Upper lobe of left lung (tissue), 4 donors: ENCODE measurements around the gene IL37.

Source experiments
- POLR2A ChIP-seq, 4 donors: fragments of 450-650 bp; IDR thresholded peaks; one replicate each; pipeline ENCODE4 v1.5.1; 2016 to 2017; ENCODE audit warnings: antibody characterized with exemption in 4 of 4, mild to moderate bottlenecking in 2 of 4
- TF ChIP-seq, protein P1 (sequence below), 6 experiments: fragments of 450-650 bp in 4 of 6; fragments of 200-600 bp in 2 of 6; sonication (generic) in 2 of 6; IDR thresholded peaks; one replicate each; pipeline ENCODE4 v1.5.1; 2016 to 2019; ENCODE audit warnings: antibody characterized with exemption in 6 of 6

- no peak for TF ChIP-seq POLR2A (IDR thresholded peaks at IDR 0.05)
- TF ChIP-seq, protein P1, sequence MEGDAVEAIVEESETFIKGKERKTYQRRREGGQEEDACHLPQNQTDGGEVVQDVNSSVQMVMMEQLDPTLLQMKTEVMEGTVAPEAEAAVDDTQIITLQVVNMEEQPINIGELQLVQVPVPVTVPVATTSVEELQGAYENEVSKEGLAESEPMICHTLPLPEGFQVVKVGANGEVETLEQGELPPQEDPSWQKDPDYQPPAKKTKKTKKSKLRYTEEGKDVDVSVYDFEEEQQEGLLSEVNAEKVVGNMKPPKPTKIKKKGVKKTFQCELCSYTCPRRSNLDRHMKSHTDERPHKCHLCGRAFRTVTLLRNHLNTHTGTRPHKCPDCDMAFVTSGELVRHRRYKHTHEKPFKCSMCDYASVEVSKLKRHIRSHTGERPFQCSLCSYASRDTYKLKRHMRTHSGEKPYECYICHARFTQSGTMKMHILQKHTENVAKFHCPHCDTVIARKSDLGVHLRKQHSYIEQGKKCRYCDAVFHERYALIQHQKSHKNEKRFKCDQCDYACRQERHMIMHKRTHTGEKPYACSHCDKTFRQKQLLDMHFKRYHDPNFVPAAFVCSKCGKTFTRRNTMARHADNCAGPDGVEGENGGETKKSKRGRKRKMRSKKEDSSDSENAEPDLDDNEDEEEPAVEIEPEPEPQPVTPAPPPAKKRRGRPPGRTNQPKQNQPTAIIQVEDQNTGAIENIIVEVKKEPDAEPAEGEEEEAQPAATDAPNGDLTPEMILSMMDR (IDR thresholded peaks at IDR 0.05): no peak
Observed at GRCh38 chr2:112923967-112924338, 13.0 kb downstream of the IL37 start.
